HG02759 (cell line): ENCODE measurements around the gene MEX3A.
"Not testable (repeated sequence)": the region's sequence is repeated elsewhere in the genome, so short reads cannot be mapped to it uniquely, and the experiment has no call there.

ENCODE experiments used
- ATAC-seq: cut with Tn5 transposase; IDR thresholded peaks from one replicate; pipeline ENCODE4 v1.9.1; 2021; ENCODE audit warnings: mild to moderate bottlenecking, moderate library complexity; ENCODE audit not compliant: unreplicated experiment

Gene MEX3A

DNA sequence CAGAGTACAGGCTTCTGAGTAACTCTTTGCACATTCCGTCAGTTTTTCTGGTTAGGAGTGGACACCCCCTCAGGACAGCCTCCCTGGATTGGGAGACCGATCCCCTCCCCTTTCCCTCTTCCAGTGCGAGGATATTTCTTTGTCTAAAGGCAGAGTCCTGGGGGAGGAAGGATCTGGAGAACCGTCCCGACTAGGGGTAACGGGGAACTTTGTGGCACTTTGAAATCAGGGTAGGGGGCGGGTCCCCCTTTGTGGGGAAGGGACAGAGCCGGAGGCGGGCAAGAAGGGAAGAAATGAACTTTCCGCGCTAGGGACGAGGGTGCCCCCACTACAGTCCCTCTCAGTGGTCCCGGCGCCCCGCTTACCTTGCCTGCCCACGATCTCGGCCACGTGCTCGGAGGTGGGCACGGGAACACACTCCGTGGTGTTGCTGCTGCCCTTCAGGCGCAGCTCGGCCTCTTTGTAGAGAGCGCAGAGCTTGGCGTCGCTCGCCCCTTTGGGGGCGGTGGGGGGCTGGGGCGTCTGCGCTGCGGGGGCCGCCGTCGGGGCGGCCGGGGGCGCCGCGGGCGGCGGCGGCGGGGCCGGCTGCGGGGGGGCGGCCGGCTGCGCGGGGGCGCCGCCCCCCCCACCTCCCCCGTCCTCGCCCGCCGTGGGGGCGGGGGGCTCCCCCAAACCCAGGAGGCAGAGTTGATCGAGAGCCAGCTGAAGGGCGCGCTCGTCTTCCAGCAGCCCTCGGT lies 917 bp downstream of the MEX3A start:
- ATAC-seq: no peak

DNA sequence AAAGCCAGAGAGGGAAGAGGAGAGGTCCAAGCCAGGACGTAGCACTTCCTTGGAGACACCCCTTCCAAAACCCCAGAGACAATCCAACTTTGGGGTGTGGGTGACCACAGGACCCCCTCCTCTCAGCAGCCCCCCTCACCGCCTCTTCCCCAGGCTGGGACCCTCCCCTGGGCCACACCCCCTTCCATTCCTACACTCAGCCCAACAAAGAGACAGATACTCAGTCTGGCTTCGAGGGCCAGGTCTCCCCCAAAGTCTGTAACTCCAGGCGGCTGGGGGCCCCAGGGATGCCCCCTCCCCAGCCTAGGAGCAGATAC lies 1.4 kb downstream of the MEX3A start:
- ATAC-seq: no peak

DNA sequence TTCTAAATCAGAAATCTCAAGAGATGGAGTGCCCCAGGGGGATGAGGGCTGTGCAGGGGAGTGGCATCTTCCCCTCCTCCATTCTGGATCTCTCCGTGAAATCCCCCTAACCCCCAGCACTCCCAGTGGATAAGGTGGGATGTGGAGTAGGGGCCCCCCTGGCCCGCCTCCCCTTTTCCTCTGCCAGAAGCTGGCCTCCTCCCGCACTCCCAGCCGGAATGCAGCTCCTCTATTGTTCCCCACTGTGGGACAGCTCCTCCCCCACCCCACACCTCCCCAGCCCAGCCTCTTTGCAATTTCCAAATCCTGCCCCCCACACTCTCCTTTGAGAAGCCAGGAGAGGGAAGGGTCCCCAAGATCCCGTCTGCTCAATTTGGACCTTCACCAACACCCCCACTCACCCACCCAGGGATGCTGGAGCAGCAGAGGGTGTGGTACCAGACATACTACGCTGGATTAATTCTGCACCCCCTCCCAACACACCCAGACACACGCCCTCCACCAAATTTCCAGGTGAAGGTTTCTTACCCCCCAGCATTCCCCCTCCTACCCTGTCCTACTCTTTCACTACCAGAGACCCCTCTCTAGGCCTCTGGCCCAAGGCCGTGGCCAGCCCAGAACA lies 1.9 kb downstream of the MEX3A start:
- ATAC-seq: no peak

DNA sequence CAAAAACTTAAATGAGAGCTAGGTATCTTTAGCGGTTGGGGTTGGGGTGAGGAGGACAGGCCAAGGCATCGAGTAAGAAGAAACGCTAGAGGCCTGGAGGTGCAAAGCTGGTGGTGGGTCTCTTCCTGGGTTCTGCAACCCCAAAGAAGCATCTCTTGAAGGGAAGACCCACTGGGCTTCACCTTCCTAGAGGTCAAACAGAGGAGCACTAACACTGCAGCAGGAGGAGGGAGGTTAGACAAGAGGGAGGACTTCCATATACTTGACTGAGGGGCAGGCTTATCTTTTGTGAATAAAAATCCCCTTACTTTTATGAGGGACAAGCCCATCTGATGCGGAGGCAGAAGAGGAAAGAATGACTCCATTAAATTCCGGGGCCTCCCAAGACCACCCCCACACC lies 2.5 kb downstream of the MEX3A start:
- no peak for ATAC-seq

DNA sequence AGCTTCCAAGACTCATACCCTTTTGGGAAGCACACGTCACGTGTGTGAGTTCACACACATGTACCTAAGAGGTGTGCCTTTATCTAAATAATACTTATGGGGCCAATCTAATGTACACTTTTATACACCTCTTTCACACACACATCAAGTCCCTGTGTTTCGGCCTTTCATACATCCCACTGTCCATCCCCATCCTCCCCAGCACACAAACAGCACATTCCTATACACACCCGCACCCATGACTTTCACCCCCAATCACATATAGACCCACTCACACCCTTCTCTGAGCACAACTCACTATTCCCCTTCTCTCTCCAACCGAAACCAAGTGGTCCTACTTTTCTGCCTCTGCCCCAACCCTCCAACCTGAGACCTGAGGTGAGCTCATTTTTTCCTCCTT lies 3.5 kb downstream of the MEX3A start:
- no peak for ATAC-seq

DNA sequence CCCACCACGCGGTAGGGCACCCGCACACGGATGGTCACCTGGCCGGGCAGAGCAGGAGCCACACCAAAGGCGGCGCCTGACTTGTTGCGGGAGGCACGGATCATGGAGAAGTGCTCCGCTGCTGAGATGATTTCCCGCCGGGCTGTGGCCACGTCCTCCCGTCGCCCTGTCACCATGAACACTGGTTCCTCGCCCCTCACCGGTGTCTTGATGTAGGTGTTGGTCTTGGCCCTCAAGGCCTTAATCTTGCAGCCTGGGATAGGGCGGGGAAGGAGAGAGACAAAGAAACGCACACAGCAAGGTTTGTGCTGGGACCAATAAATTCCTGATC lies 4.9 kb downstream of the MEX3A start:
- no peak for ATAC-seq

DNA sequence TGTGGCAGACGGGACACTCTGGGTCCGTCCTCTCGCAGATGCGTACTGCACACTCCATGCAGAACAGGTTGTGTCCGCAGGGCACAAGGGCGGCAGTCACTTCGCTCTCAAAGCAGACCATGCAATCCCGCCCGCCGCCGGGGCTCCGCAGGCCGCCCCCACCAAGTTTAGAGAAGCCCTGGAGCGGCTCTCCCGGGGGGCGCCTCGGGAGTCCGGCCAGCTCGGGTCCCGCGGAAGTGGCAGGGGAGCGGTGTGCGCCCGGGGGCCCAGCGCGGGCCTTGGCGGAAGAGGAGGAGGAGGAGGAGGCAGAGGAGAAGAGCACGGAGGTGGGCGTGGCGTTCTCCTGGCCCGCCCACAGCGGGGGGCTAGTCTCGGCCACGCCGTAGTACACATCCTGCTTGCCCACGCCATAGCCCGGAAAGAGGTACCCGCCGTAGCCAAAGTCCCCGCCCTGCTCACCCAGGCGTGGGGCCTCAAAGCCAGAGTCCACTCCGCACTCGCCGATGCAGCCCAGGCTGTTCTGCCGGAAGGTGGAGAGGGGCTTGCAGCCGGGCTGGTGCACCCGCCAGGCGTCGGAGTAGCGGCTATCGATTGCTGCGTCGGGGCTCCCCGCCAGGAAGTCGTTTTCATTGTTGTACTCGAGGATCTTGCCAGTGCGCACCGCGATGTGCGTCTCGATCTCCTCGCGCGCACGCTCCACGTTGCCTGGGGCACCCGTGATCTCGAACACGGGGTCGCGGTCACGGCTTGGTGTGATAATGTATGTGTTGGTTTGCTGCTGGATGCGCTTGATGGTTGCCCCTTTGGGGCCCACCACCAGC lies 5.4 kb downstream of the MEX3A start:
- ATAC-seq: peak; percentile 57

DNA sequence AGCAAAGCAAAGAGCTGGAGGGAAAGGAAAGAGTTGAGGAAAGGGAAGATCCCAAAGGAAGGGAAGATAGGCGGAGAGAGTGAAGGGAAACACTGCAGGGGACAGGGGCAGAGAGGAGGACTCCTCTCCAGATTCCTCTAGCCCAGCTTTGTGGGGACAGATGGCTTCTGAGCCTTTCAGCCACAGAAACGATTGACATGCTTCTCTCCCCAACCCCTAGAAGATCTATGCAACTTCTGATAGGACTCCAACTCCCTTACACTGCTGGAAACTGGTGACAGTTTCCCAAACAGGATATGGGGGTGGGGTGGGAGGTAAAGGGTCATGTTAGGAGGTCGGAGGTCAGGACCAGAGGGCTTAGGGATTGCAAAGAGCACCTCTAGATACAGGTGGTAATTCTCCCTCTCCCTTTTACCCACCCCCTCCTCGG lies 6.5 kb downstream of the MEX3A start:
- ATAC-seq: no peak

DNA sequence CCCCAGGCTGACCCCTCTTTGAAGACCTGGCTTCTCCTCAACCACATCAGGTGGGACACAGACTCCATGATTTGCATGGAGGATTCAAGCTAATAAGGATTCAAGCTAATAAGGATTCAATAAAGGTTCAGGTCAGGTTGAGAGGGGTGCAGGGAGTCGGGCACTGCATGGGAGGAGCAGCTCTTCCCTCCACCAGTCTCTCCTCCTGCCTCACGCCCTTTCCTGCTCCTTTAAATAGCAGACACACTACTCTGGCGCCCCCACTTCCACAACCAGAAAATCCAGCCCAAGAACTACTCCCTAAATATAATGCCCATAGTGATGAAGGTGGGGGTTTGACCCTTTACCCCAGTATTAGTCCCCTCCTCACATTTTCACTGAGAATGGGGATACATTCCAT lies 7.1 kb downstream of the MEX3A start:
- ATAC-seq: no peak

DNA sequence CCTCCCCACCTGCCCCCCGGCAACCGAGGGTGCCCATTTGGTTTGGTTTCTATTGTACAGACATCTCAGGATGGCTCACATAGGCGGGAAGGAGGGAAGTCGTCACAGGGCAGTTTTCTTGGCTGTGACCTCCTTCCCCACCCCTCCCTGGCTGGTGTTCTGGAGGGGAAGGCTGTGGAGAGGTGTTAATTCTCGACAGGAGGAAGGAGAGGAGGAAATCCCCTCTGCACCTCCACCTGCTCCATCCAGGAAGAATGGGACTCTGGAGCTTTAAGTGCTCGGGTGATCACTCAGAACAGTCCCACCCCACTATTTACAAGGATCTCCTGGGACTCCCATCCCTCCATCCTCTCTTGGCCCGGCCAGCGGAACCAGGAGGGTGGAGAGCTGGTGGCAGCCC lies 7.6 kb downstream of the MEX3A start:
- ATAC-seq: no peak

DNA sequence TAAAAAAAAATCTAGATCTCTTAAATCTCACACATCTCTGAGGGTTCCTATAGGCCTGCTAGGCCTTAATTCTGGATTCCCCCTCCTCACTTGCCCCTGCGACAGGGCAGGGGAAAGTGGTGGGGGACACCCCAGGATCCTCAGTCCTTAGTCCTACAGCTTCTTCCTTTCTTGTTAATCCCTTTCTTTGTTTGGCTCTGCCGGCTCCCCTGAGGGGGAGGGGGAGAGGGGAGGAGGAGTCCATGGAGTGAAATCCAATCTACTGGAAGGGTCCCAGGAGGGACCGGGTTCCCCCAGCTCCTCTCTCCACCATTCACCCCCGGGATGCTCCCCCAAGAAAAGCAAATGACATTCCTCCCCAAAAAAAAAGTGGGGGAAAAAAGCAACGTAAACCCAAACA lies 8.5 kb downstream of the MEX3A start:
- no peak for ATAC-seq

DNA sequence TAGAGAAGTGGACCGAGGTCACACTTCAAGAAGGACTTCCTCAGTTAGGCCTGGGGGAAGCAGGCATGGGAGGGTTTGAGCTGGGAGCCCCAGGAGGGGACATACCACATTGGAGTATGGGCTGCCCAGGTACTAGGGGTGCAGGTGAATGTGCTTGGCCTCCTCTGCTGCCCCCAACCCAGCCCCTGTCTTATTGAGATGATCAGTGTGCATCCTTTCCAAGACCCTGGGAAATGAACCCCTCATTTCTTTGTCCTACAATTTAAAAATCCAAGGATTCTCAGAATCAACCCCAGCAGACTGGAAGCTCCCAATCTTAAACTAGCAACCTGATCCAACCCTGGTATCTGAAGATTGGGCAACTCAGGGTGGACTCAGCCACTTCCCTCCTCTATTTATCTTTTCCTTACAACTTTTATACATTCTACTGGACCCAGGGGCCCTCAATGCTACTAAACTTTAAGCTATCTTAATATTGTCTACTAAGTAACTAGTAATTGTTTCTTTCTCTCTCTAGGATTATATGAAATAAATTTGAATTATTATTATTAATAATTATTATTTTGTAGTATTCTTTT lies 9.1 kb downstream of the MEX3A start:
- ATAC-seq: no peak

DNA sequence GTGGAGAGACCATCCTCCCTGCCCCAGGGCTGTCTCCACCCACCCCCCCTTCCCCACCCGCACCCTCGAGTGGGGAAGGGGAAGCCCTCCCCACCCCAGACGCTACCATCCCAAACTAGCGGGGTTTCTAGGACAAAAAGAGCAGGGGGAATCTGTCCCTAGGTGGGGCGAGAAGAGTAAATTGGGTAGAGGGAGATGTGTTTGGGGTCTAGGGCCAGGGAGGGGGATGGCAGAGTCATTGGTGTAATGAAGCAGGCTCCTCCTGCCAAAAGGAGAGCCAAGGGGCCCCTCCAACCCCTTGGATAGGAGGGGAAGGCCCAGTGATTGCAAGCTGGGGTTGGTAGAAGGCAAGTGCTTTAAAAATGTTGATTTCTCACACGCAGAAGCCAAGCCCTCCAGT lies 10.0 kb downstream of the MEX3A start:
- ATAC-seq: no peak

DNA sequence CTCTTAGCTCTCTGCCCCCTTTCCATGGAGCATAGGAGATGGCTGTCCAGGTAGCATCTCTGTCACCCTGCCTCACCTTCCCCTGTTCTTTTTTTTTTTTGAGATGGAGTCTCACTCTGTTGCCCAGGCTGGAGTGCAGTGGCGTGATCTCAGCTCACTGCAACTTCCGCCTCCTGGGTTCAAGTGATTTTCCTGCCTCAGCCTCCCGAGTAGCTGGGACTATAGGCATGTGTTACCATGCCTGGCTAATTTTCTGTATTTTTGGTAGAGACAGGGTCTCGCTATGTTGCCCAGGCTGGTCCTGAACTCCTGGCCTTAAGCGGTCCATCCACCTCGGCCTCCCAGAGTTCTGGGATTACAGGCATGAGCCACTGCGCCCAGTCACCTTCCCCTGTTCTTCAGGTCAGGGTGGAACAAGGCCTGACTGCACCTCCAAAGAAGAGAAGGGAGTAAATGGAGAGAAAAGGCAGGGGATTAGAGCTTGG lies 10.9 kb downstream of the MEX3A start:
- ATAC-seq: not testable (repeated sequence)

DNA sequence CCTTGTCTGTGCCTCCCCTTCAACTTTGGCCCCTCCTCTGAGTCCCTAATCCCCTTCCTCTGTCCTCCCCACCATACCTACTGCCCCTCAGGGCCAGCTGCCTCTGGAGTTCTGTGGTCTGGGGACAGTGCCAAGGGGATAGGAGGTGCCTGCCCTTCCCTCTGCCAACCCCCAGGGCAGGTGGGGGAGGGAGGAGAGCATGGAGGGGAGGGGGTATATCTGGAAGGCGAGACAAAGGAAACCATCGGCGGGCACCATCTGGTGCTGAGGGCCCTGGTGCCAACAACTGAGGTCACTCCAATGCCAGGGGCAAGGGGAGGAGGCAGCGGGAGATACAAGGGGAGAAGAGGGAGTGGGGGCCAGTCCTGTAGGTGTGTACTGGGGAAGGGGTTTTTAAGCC lies 11.7 kb downstream of the MEX3A start:
- no peak for ATAC-seq

DNA sequence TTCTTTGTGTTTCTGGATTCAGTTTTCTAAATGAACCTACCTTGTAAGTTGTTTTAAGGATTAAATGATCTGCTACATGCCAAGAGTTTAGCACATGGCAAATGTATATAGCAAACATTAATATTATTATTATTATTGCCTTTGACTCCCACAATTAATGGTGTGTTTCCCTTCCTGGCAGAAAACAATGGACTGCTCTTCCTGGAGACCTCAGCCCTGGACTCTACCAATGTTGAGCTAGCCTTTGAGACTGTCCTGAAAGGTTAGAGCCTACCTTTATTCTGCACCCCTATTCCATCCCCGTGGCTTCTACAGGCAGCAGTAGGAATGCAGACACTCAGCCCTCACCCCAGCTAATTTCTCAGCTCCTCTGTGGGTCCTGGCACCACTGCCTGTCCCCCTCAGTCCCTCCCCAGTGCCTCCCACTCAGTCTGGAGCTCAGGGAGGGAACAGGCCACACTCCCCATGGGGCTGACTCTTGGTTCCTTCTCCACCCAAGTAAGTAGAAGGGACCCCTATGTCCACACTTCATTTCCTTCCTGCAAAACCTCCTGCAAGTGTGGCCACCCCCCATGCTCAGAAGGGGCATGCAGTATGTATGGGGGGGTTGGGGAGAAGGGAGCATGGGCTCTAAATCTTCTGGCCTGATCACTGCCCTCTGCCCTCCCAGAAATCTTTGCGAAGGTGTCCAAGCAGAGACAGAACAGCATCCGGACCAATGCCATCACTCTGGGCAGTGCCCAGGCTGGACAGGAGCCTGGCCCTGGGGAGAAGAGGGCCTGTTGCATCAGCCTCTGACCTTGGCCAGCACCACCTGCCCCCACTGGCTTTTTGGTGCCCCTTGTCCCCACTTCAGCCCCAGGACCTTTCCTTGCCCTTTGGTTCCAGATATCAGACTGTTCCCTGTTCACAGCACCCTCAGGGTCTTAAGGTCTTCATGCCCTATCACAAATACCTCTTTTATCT lies 12.5 kb downstream of the MEX3A start:
- ATAC-seq: no peak

DNA sequence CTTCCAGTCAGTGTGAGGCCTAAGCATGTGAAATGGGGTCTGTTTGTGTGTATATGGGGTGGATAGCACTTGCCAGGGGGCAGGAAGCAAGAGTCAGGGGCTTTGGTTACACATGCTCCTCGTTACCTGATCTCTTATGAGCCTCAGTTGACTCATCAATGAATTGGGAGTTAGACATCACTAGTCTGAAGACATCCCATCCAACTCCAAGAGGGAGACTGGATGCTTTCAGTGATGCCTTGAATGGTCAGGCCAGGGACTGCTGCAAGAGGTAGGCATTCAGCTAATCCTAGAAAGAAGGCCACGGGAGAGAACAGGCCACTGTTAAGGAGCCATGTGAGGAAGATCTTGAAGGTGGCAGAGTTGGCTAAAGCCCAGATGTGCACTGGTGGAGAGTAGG lies 15.0 kb downstream of the MEX3A start:
- ATAC-seq: no peak

DNA sequence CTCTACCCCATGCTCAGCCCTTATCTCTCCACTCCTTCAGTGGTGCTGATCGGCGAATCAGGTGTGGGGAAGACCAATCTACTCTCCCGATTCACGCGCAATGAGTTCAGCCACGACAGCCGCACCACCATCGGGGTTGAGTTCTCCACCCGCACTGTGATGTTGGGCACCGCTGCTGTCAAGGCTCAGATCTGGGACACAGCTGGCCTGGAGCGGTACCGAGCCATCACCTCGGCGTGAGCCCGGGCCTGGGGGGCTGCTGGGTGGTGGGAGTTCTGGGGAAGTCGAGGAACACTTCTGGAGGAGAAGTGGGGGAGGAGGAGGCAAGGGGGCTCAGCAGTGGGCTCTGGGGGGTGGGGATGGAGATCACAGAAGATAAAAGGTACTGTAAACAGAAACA lies 16.4 kb downstream of the MEX3A start:
- ATAC-seq: no peak

DNA sequence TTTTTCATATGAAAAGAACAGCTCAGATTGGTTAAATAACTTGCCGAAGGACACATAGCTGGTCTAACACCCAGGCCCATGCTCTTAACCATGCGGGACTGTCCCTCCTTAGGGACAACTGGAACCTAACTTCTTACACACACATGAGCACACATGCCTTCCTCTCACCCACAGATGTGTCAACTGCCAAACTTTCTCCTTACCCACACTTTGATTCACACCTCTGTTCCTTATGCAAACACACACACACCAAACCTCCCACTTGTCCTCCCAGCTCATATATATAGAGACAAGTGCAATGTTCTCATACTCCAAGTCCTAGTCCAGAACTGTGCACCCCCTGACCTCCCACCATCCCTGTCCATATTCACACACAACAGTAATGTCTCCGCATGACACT lies 17.1 kb downstream of the MEX3A start:
- ATAC-seq: no peak

DNA sequence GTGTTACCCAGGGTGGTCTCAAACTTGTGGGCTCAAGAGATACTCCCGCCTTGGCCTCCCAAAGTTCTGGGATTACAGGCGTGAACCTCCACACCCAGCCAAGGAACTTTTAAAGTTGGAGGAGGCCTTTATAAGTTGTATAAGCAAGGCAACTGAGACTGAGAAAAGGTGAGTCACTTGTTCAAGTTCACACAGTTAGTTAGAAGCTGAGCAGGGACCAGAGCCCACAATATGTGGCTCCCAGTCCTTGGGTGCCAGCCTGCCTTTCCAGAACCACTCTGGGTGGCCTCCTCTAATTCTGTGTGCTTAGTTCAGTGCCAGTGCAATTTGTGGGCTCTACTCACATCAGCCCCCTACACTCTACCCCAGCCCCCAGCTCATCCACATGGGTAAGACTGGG lies 17.6 kb downstream of the MEX3A start:
- no peak for ATAC-seq

DNA sequence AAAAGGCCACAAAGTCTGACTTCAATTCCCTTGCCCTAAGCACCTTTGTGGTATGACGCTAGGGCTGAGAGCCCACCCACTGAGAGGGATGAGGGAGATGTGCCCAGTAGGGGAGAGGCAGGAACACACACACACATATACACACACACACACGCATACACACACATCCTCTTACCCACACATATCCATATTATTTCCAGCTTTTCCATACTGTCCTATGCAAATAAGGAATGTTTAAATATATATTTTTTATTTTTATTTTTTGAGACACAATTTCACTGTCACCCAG lies 18.3 kb downstream of the MEX3A start:
- ATAC-seq: no peak
